Urinary bladder (tissue), 4 donors: ENCODE measurements around the gene SLC6A3. TPM values are rescaled to one million over a fixed set of nuclear protein-coding genes. Genes with fewer than 3 reads are reported as not detected.
"Not testable (repeated sequence)": the region's sequence is repeated elsewhere in the genome, so short reads cannot be mapped to it uniquely, and the experiment has no call there.

ENCODE experiments used
- DNase-seq: peaks from one replicate; pipeline ENCODE4 v3.0.0-alpha.2; 2015; ENCODE audit errors: extremely low spot score
- H3K27ac ChIP-seq: one replicate; pipeline ENCODE4 v1.5.1; 2013; ENCODE audit warnings: low read depth, mild to moderate bottlenecking, moderate library complexity
- H3K36me3 ChIP-seq: one replicate; pipeline ENCODE4 v1.6.1; 2013; ENCODE audit warnings: mild to moderate bottlenecking, moderate library complexity; ENCODE audit not compliant: insufficient read depth
- H3K4me1 ChIP-seq: one replicate; pipeline ENCODE4 v1.6.1; 2013; ENCODE audit warnings: mild to moderate bottlenecking, moderate library complexity; ENCODE audit not compliant: insufficient read depth
- H3K4me3 ChIP-seq: one replicate; pipeline ENCODE4 v1.5.1; 2013; ENCODE audit warnings: low read depth, low read length
- WGBS: extraction: QIAGEN DNeasy Blood & Tissue Kit; methylation state at CpG from one replicate; pipeline ENCODE4 v1.1.7; 2013; 5-methylcytosine and 5-hydroxymethylcytosine counted together
- polyA plus RNA-seq: library from polyadenylated mRNA; stranded (reverse); fragments of 200-250 nt; gene quantifications from one replicate; pipeline ENCODE4 v1.2.3, GENCODE V29; 2013
- total RNA-seq: library from RNA; depleted of rRNA; stranded (reverse); fragments of >200 nt; gene quantifications from one replicate; pipeline ENCODE4 v1.2.3, GENCODE V29; 2014
- donor health status: healthy with polysubstance abuse.
- donor health status: healthy.

Gene SLC6A3
- total and polyA plus RNA-seq, 2 donors, result 0.77 TPM; not detected in 1

DNA sequence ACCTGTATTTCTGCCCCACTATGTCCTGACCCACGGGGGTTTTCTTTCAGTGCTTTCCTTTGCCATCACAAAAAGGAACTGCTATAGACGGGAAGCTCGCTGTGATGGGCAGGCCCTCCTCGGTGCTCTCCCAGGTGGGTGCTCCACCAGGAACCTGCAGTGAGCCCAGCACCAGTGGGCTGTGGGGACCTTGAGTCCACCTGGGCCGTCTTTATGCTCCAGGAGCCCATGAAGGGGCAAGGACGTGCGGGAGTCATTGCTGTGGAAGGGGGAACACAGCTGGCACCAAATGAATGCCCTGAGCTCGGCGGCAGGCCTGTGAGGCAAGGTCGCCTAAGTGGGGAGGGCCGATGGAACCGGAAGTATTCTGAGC, 36.7 kb upstream of the SLC6A3 start:
- Histone ChIP-seq H3K4me1 (no peaks in the 10 kb centered on the region), H3K27ac (no peak overlapping the region), H3K36me3 (no peaks in the 10 kb centered on the region), H3K4me3 (no peak overlapping the region)
- WGBS, result 93% methylated on average over 12 of the region's 12 CpGs
- DNase-seq, result no peak

DNA sequence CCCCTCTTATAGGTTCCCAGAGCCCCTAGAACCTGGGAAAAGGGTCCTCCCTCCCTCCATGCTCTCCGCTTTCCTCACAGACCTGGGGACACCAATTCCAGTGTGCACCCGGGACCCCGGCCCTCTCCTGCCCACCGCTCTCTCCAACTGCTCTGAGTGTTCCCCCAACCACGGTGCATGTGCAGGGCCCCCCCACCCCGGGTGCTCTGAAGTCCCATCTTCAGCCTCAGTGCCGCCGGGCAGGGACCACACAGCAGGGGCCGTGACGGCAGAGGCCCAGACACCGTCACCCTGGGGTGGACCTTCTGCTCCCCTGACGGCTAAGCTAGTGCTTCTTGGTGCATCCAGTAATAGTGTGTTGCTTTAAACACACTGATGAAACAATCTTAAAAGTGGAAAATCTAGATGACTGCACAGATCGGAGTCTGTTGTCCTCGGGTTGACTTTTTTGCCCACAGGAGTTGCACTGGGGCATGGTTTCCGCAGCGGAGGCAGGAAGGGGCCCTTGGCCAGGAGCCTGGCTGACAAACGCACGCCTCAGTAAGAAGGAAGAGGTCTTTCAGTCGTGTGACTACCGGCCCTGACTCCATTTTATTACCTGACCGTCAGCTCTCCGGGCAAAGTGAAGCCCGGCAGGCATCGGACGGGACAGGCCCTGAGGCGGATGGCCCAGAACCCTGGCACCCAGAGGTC, 36.2 kb upstream of the SLC6A3 start:
- no peak for DNase-seq
- no peak overlapping the region for H3K27ac ChIP-seq
- 87% methylated on average over 26 of the region's 26 CpGs for WGBS
- no peaks in the 10 kb centered on the region for H3K36me3 ChIP-seq
- H3K4me3 ChIP-seq, result no peak overlapping the region
- H3K4me1 ChIP-seq, result no peaks in the 10 kb centered on the region

- Histone ChIP-seq H3K4me3 (no peak overlapping the region), H3K4me1 (no peaks in the 10 kb centered on the region), H3K27ac (no peak overlapping the region), H3K36me3 (no peaks in the 10 kb centered on the region)
- no peak for DNase-seq
- WGBS, result 89% methylated on average over 12 of the region's 12 CpGs
Measured at GRCh38 chr5:1480806-1481205, 35.6 kb upstream of the SLC6A3 start.

GRCh38 chr5:1480217-1480616, 35.0 kb upstream of the SLC6A3 start:
- WGBS, result 73% methylated on average over 14 of the region's 14 CpGs
- no peak for DNase-seq
- Histone ChIP-seq H3K27ac (no peak overlapping the region), H3K4me1 (no peaks in the 10 kb centered on the region), H3K36me3 (no peaks in the 10 kb centered on the region), H3K4me3 (no peak overlapping the region)

GRCh38 chr5:1479581-1480188, 34.4 kb upstream of the SLC6A3 start:
- 45% methylated on average over 21 of the region's 21 CpGs for WGBS
- Histone ChIP-seq H3K36me3 (no peaks in the 10 kb centered on the region), H3K4me1 (no peaks in the 10 kb centered on the region), H3K4me3 (no peak overlapping the region), H3K27ac (no peak overlapping the region)
- DNase-seq, result no peak

GRCh38 chr5:1479066-1479465, 33.8 kb upstream of the SLC6A3 start:
- no peak overlapping the region for H3K27ac ChIP-seq
- DNase-seq, result no peak
- WGBS, result 92% methylated on average over 7 of the region's 7 CpGs
- no peaks in the 10 kb centered on the region for H3K36me3 ChIP-seq
- H3K4me3 ChIP-seq, result no peak overlapping the region
- H3K4me1 ChIP-seq, result no peaks in the 10 kb centered on the region

- no peaks in the 10 kb centered on the region for H3K4me1 ChIP-seq
- no peaks in the 10 kb centered on the region for H3K36me3 ChIP-seq
- WGBS, result 72% methylated on average over 13 of the region's 13 CpGs
- no peak for DNase-seq
- H3K4me3 ChIP-seq, result no peak overlapping the region
- H3K27ac ChIP-seq, result no peak overlapping the region
Measured at GRCh38 chr5:1478271-1479035, 33.2 kb upstream of the SLC6A3 start.

DNA sequence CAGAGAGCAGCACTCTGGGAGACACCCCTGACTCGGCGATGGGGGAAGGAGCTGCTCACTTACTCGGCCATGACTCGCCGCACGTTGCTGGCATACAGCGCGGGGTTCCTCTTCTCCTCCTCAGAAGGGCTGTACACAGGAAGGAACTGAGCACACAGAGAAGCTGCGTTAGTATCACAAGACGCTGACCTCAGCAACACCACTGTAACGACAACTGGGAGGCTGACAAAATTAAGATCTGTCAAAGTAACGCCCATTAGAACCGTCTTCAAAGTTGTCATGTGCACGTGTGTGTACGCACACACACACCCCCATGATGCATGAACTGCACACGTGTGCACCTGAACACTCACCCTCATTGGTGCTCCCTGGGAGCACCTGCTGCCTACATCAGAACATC, 32.1 kb upstream of the SLC6A3 start:
- WGBS, result 85% methylated on average over 16 of the region's 16 CpGs
- Histone ChIP-seq H3K4me3 (no peak overlapping the region), H3K4me1 (no peaks in the 10 kb centered on the region), H3K27ac (no peak overlapping the region), H3K36me3 (no peaks in the 10 kb centered on the region)
- DNase-seq, result no peak

- Histone ChIP-seq H3K4me1 (no peaks in the 10 kb centered on the region), H3K4me3 (no peak overlapping the region), H3K27ac (no peak overlapping the region), H3K36me3 (no peaks in the 10 kb centered on the region)
- DNase-seq, result no peak
- 92% methylated on average over 11 of the region's 11 CpGs for WGBS
Measured at GRCh38 chr5:1476967-1477310, 31.7 kb upstream of the SLC6A3 start.

DNA sequence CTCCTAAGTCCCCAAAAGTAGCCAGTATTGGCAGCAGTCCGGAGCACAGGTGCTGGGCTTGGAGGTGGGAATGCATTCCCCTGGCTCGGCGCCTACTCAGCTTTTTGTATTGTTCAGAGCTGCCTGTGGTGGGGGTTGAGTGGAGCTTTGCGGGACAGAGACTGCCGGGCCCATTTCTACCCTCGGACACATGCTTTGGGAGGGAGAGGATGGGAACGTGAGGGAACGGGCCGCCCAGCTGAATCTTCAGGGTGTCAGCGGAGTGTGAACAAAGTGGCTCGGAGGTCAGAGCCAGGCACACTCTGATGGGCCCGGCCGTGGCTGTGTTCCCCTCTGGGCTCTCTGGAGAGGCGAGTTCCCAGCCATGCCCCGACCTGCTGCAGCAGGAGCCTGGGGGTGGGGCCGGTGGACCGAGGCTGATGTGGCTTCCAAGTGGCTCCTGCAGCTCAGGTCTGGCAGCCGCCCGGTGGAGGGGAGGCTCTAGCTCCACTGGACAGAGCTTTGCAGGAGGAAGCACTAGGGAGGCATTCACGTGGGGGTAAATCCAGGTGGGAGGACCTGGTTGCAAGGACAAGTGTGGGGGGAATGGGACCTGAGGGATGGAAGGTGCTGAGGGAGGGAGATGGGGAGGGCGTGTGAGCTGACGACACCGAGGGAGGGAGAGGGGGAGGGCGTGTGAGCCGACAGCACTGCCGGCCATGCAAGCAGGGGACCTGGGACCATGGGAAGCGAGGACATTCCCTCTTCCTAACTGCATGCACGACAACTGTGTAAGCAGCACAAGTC, 31.1 kb upstream of the SLC6A3 start:
- no peak for DNase-seq
- 91% methylated on average over 28 of the region's 28 CpGs for WGBS
- no peak overlapping the region for H3K4me3 ChIP-seq
- no peak overlapping the region for H3K27ac ChIP-seq
- no peaks in the 10 kb centered on the region for H3K36me3 ChIP-seq
- H3K4me1 ChIP-seq, result no peaks in the 10 kb centered on the region

GRCh38 chr5:1475544-1475900, 30.3 kb upstream of the SLC6A3 start:
- DNase-seq, result not testable (repeated sequence)

DNA sequence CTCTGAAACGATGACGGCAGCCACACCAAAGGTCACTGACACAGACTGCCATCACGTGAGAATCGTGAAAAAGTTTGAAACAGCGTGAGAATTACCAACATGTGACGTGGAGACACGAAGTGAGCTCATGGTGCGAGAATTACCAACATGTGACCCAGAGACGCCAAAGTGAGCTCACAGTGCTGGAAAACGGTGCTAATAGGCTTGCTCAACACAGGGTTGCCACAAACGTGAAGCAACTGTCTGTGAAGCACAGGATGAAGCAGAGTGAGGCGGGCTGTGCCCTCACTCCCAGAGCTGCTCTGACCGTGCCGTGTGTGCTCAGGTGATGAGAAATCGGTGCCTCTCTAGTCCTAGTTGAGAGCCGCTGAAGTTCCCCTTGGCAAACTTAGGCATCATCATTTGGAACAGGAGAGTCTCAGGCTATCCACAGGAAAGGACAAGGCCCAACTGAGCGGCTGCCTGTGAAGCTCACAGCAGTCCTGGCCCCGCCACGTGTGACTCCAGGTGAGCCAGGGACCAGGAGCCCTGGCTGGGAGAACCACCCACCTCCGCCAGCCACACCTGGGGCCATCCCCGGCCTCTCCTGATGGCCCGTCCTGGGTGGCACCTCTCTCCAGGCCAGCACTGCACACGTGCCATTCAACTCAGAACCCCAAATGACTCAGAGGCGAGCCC, 29.8 kb upstream of the SLC6A3 start:
- H3K4me3 ChIP-seq, result no peak overlapping the region
- DNase-seq, result no peak
- no peaks in the 10 kb centered on the region for H3K36me3 ChIP-seq
- 91% methylated on average over 24 of the region's 24 CpGs for WGBS
- no peak overlapping the region for H3K27ac ChIP-seq
- no peaks in the 10 kb centered on the region for H3K4me1 ChIP-seq

More at GRCh38 chr5:1475544-1475900, 30.3 kb upstream of the SLC6A3 start:
- 82% methylated on average over 17 of the region's 17 CpGs for WGBS
- not testable (repeated sequence) for H3K27ac ChIP-seq, H3K36me3 ChIP-seq, H3K4me1 ChIP-seq, H3K4me3 ChIP-seq

GRCh38 chr5:1474183-1474839, 29.1 kb upstream of the SLC6A3 start:
- no peak overlapping the region for H3K4me3 ChIP-seq
- no peaks in the 10 kb centered on the region for H3K36me3 ChIP-seq
- no peaks in the 10 kb centered on the region for H3K4me1 ChIP-seq
- no peak for DNase-seq
- H3K27ac ChIP-seq, result no peak overlapping the region
- WGBS, result 92% methylated on average over 21 of the region's 21 CpGs
